ENCODE data around the gene DNAH6.

DNA sequence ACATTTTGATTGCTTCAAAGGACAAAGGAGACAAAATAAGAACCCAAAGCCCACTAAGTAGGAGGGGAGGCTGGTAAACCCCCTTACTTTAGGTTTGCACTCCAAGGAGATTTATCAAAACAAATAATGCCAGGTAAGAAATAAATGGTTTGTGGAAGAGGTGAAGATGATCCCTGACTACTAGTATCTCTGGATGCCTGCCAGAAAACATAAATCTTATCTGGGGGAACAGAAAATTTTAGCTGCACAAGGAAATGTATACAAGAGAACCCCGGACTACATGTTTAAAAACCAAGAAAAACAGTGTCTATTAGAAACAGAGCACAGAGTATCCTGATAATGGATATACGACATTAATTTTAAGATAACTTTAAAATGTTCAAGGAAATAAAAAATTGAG, 250.5 kb downstream of the DNAH6 start:
- TF ChIP-seq, protein P1, sequence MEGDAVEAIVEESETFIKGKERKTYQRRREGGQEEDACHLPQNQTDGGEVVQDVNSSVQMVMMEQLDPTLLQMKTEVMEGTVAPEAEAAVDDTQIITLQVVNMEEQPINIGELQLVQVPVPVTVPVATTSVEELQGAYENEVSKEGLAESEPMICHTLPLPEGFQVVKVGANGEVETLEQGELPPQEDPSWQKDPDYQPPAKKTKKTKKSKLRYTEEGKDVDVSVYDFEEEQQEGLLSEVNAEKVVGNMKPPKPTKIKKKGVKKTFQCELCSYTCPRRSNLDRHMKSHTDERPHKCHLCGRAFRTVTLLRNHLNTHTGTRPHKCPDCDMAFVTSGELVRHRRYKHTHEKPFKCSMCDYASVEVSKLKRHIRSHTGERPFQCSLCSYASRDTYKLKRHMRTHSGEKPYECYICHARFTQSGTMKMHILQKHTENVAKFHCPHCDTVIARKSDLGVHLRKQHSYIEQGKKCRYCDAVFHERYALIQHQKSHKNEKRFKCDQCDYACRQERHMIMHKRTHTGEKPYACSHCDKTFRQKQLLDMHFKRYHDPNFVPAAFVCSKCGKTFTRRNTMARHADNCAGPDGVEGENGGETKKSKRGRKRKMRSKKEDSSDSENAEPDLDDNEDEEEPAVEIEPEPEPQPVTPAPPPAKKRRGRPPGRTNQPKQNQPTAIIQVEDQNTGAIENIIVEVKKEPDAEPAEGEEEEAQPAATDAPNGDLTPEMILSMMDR (optimal IDR thresholded peaks at IDR 0.05 in 1 of 3, IDR thresholded peaks at IDR 0.05 in 1 of 3, conservative IDR thresholded peaks at IDR 0.05 in 1 of 3; ENCODE audit: extremely low read depth in 1 of 3, insufficient read depth in 2 of 3, low read length in 3 of 3): no peak
- no peak for TF ChIP-seq EZH2 (IDR thresholded peaks at IDR 0.05; ENCODE audit: low read length)
